ENCODE results near the gene GOLGA6L2.

- TF ChIP-seq CTCF (IDR thresholded peaks at IDR 0.05; ENCODE audit: low read length) (no peak), EZH2phosphoT487 (IDR thresholded peaks at IDR 0.05; ENCODE audit: low read length) (no peak)
These were observed 10.6 kb downstream of the GOLGA6L2 start for GRCh38 chr15:23436421-23436820.

Data from MM.1S (cell line).